ENCODE measurements around the gene PSG2.
A peak's percentile ranks its signal among the peaks of the same experiment; 100 is the strongest.
"Not testable (repeated sequence)": the region's sequence is repeated elsewhere in the genome, so short reads cannot be mapped to it uniquely, and the experiment has no call there.

The PSG2 gene

GRCh38 chr19:43028866-43029265 is 53.6 kb downstream of the PSG2 start:
- ATAC-seq (no peak), DNase-seq (no peak)
- no peak overlapping the region for H3K4me3 Mint-ChIP-seq
- no peaks in the 10 kb centered on the region for H3K9me3 Mint-ChIP-seq
- H3K27me3 Mint-ChIP-seq = peaks cover 24% of the 10 kb centered on the region
- H3K4me1 Mint-ChIP-seq = no peaks in the 10 kb centered on the region
- H3K27ac Mint-ChIP-seq = no peak overlapping the region

DNA sequence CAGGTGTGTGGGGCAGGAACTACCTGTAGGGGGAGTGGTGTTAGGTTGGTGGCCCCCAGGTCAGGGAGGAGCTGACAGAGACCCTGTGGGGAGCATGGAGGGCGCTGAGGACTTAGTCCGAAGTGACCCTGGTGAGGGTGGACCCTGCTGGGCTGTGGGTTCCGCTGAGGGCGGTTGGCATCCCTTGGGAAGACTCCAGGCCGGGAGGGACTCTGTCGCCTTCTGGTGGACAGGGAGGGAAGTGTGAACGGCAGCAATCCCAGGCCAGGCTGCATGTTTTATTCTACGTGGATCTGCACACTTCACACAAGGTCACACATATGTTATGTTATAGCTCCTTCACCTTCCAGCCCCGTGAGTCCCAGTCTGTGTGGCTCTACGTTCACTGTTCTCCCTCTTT is 54.5 kb downstream of the PSG2 start:
- DNase-seq, H3K9me3 Mint-ChIP-seq, H3K4me1 Mint-ChIP-seq, ATAC-seq, H3K27ac Mint-ChIP-seq, H3K4me3 Mint-ChIP-seq: not testable (repeated sequence)
- peaks cover 24% of the 10 kb centered on the region for H3K27me3 Mint-ChIP-seq

GRCh38 chr19:43027061-43027460 is 55.4 kb downstream of the PSG2 start:
- not testable (repeated sequence) for H3K4me3 Mint-ChIP-seq, H3K4me1 Mint-ChIP-seq, DNase-seq, H3K9me3 Mint-ChIP-seq, ATAC-seq
- peak overlapping the region; percentile 14 to 19 for H3K27ac Mint-ChIP-seq
- peaks cover 24% of the 10 kb centered on the region for H3K27me3 Mint-ChIP-seq

GRCh38 chr19:43026369-43026768 is 56.1 kb downstream of the PSG2 start, which contains the start of gene PSG11:
PSG11 (minus strand) TSS chr19:43026469; CDS start chr19:43026372, 97 bp downstream.
- not testable (repeated sequence) for DNase-seq, ATAC-seq, H3K4me3 Mint-ChIP-seq, H3K4me1 Mint-ChIP-seq, H3K9me3 Mint-ChIP-seq
- H3K27me3 Mint-ChIP-seq = peaks cover 24% of the 10 kb centered on the region
- H3K27ac Mint-ChIP-seq = peak within 1 kb of the TSS; percentile 14 to 19

- not testable (repeated sequence) for H3K4me3 Mint-ChIP-seq, ATAC-seq, H3K4me1 Mint-ChIP-seq, H3K27ac Mint-ChIP-seq, H3K27me3 Mint-ChIP-seq, H3K9me3 Mint-ChIP-seq, DNase-seq
Observed at GRCh38 chr19:43022098-43022497, 60.4 kb downstream of the PSG2 start.

GRCh38 chr19:43021629-43022028 is 60.9 kb downstream of the PSG2 start:
- DNase-seq, H3K4me1 Mint-ChIP-seq, H3K4me3 Mint-ChIP-seq, H3K27me3 Mint-ChIP-seq, ATAC-seq, H3K9me3 Mint-ChIP-seq: not testable (repeated sequence)
- H3K27ac Mint-ChIP-seq = peak overlapping the region; percentile 13 to 39

- not testable (repeated sequence) for H3K27ac Mint-ChIP-seq, DNase-seq, H3K4me1 Mint-ChIP-seq, H3K27me3 Mint-ChIP-seq, H3K9me3 Mint-ChIP-seq, ATAC-seq, H3K4me3 Mint-ChIP-seq
Observed at GRCh38 chr19:43019588-43019987, 62.9 kb downstream of the PSG2 start.

Data from stimulated activated naive CD8-positive, alpha-beta T cell treated with anti-CD3 and anti-CD28 coated beads, Interleukin-15, amount 100 ng/mL, for 72 hours (primary cell).